H1 (cell line): Measurements from ENCODE around the gene PDE4B. TPM values are rescaled to one million over a fixed set of nuclear protein-coding genes. Genes with fewer than 3 reads are reported as not detected.

Experiments used
- BCL11A ChIP-seq, 2 experiments: IDR thresholded peaks; one replicate each; pipeline ENCODE4 v1.6.1; 2011; ENCODE audit warnings: low read depth in 2 of 2, low read length in 2 of 2, mild to moderate bottlenecking in 2 of 2
- CHD1 ChIP-seq: IDR thresholded peaks from 2 replicates; pipeline ENCODE4 v1.6.1; 2012; ENCODE audit warnings: low read depth, low read length, improper control_type of control experiment
- CHD2 ChIP-seq: IDR thresholded peaks from 2 replicates; pipeline ENCODE4 v1.6.1; 2012; ENCODE audit warnings: low read length, improper control_type of control experiment
- FOSL1 ChIP-seq: IDR thresholded peaks from 2 replicates; pipeline ENCODE4 v1.6.1; 2011; ENCODE audit warnings: mild to moderate bottlenecking, low read depth, low read length, moderate library complexity; ENCODE audit not compliant: insufficient read depth
- PHF8 ChIP-seq: fragments of 200-600 bp; sonication (generic); conservative IDR thresholded peaks from 2 replicates; pipeline ENCODE4 v1.7.1; 2012; ENCODE audit warnings: low read depth, mild to moderate bottlenecking, inconsistent platforms, low read length, moderate library complexity
- POLR2AphosphoS5 ChIP-seq: IDR thresholded peaks from 2 replicates; pipeline ENCODE4 v1.6.1; 2011; ENCODE audit warnings: low read depth, low read length
- SIN3A ChIP-seq, 2 experiments: IDR thresholded peaks in 1 of 2; conservative IDR thresholded peaks in 1 of 2; 2 replicates each; pipeline ENCODE4 v1.6.1; 2011 to 2012; ENCODE audit warnings: low read length in 2 of 2, improper control_type of control experiment in 1 of 2, low read depth in 1 of 2, mild to moderate bottlenecking in 1 of 2
- SUZ12 ChIP-seq: fragments of 200-600 bp; sonication (generic); IDR thresholded peaks from 2 replicates; pipeline ENCODE4 v1.6.1; 2012; ENCODE audit warnings: mild to moderate bottlenecking, inconsistent platforms, low read length, moderate library complexity, mixed read lengths
- TAF1 ChIP-seq: IDR thresholded peaks from 2 replicates; pipeline ENCODE4 v1.6.1; 2011; ENCODE audit warnings: mild to moderate bottlenecking, low read depth, low read length
- polyA plus RNA-seq, 7 experiments: library from polyadenylated mRNA; depleted of rRNA in 3 of 7; stranded (reverse) in 5 of 7; unstranded in 2 of 7; fragments of >200 nt in 5 of 7; fragments of 200-250 nt in 2 of 7; gene quantifications; 1 replicate in 5 of 7; 2 replicates in 1 of 7; 4 replicates in 1 of 7; pipeline versions ENCODE4 v1.2.1 to v1.2.3, GENCODE V29; 2011 to 2013; ENCODE audit warnings: missing spikeins in 2 of 7, mixed read lengths in 2 of 7
- total RNA-seq: library from RNA; stranded (reverse); fragmentation: NEBNext Ultra II Directional; extraction: Animal tissue kit (Norgen Biotek cat#: 25700); gene quantifications from 2 replicates; pipeline ENCODE4 v1.2.1, GENCODE V29; 2021
- TF ChIP-seq, protein P1 (sequence below): fragments of 300-600 bp; sonication (generic); IDR thresholded peaks from 2 replicates; pipeline ENCODE4 v1.7.1; 2012; ENCODE audit warnings: low read length, moderate library complexity, mild to moderate bottlenecking, inconsistent platforms; ENCODE audit not compliant: insufficient replicate concordance
- TF ChIP-seq, protein P2 (sequence below): IDR thresholded peaks from 2 replicates; pipeline ENCODE4 v1.6.1; 2011; ENCODE audit warnings: low read depth, mild to moderate bottlenecking, low read length; ENCODE audit not compliant: insufficient read depth

PDE4B gene
- total and polyA plus RNA-seq, 2 of the 8 experiments (the other 6 are each of a cell fraction or from before 2014, with no cell fraction given) = 5.0 to 15.1 TPM

DNA sequence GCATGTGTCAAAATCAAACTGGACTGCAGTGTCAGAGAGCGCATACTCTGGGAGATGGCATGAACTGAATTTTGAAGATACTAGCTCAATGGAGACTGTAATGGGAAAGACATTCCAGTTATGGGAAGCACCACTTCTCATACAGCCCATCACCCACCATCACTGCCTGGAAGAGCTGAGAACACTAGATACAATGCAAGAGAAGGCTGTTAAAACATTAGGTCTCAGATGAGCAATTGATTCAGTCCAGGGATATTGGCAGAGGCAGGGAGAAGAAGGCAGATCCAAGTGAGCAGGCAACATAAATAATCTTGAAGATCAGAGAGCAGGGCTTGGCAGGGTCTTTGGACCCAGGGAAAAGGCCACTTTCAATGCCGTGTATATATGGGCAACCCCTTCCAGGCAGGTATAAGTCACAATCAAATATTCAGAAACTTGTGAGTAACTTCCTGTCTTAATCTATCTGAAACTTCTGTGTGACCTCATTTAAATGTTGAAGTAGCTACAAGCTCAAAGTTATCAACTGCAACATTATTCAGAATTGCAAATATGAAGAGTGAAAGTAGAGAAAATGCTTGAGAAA is 450.9 kb downstream of the PDE4B start (continued):
- TF ChIP-seq, protein P1, sequence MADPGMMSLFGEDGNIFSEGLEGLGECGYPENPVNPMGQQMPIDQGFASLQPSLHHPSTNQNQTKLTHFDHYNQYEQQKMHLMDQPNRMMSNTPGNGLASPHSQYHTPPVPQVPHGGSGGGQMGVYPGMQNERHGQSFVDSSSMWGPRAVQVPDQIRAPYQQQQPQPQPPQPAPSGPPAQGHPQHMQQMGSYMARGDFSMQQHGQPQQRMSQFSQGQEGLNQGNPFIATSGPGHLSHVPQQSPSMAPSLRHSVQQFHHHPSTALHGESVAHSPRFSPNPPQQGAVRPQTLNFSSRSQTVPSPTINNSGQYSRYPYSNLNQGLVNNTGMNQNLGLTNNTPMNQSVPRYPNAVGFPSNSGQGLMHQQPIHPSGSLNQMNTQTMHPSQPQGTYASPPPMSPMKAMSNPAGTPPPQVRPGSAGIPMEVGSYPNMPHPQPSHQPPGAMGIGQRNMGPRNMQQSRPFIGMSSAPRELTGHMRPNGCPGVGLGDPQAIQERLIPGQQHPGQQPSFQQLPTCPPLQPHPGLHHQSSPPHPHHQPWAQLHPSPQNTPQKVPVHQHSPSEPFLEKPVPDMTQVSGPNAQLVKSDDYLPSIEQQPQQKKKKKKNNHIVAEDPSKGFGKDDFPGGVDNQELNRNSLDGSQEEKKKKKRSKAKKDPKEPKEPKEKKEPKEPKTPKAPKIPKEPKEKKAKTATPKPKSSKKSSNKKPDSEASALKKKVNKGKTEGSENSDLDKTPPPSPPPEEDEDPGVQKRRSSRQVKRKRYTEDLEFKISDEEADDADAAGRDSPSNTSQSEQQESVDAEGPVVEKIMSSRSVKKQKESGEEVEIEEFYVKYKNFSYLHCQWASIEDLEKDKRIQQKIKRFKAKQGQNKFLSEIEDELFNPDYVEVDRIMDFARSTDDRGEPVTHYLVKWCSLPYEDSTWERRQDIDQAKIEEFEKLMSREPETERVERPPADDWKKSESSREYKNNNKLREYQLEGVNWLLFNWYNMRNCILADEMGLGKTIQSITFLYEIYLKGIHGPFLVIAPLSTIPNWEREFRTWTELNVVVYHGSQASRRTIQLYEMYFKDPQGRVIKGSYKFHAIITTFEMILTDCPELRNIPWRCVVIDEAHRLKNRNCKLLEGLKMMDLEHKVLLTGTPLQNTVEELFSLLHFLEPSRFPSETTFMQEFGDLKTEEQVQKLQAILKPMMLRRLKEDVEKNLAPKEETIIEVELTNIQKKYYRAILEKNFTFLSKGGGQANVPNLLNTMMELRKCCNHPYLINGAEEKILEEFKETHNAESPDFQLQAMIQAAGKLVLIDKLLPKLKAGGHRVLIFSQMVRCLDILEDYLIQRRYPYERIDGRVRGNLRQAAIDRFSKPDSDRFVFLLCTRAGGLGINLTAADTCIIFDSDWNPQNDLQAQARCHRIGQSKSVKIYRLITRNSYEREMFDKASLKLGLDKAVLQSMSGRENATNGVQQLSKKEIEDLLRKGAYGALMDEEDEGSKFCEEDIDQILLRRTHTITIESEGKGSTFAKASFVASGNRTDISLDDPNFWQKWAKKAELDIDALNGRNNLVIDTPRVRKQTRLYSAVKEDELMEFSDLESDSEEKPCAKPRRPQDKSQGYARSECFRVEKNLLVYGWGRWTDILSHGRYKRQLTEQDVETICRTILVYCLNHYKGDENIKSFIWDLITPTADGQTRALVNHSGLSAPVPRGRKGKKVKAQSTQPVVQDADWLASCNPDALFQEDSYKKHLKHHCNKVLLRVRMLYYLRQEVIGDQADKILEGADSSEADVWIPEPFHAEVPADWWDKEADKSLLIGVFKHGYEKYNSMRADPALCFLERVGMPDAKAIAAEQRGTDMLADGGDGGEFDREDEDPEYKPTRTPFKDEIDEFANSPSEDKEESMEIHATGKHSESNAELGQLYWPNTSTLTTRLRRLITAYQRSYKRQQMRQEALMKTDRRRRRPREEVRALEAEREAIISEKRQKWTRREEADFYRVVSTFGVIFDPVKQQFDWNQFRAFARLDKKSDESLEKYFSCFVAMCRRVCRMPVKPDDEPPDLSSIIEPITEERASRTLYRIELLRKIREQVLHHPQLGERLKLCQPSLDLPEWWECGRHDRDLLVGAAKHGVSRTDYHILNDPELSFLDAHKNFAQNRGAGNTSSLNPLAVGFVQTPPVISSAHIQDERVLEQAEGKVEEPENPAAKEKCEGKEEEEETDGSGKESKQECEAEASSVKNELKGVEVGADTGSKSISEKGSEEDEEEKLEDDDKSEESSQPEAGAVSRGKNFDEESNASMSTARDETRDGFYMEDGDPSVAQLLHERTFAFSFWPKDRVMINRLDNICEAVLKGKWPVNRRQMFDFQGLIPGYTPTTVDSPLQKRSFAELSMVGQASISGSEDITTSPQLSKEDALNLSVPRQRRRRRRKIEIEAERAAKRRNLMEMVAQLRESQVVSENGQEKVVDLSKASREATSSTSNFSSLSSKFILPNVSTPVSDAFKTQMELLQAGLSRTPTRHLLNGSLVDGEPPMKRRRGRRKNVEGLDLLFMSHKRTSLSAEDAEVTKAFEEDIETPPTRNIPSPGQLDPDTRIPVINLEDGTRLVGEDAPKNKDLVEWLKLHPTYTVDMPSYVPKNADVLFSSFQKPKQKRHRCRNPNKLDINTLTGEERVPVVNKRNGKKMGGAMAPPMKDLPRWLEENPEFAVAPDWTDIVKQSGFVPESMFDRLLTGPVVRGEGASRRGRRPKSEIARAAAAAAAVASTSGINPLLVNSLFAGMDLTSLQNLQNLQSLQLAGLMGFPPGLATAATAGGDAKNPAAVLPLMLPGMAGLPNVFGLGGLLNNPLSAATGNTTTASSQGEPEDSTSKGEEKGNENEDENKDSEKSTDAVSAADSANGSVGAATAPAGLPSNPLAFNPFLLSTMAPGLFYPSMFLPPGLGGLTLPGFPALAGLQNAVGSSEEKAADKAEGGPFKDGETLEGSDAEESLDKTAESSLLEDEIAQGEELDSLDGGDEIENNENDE = no peak
- TF ChIP-seq BCL11A (IDR thresholded peaks at IDR 0.05; ENCODE audit: low read depth in 2 of 2, low read length in 2 of 2) (no peak), SIN3A (conservative IDR thresholded peaks at IDR 0.05 in 1 of 2, IDR thresholded peaks at IDR 0.05 in 1 of 2; ENCODE audit: low read depth in 1 of 2, low read length in 2 of 2) (no peak), PHF8 (no peak), FOSL1 (no peak), SUZ12 (no peak), CHD2 (no peak), CHD1 (no peak), POLR2AphosphoS5 (no peak), TAF1 (no peak)
- TF ChIP-seq, protein P2, sequence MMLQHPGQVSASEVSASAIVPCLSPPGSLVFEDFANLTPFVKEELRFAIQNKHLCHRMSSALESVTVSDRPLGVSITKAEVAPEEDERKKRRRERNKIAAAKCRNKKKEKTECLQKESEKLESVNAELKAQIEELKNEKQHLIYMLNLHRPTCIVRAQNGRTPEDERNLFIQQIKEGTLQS = no peak
- TF ChIP-seq, all 59 proteins: peak for 0
